ENCODE data around the gene ALPG.

- TF ChIP-seq HCFC1 (IDR thresholded peaks at IDR 0.05; ENCODE audit: low read length) (no peak), POLR2AphosphoS5 (IDR thresholded peaks at IDR 0.05; ENCODE audit: low read length) (no peak), MYC (IDR thresholded peaks at IDR 0.05; ENCODE audit: insufficient read depth, insufficient read length, insufficient replicate concordance, low read length, severe bottlenecking) (no peak), IRF4 (IDR thresholded peaks at IDR 0.05; ENCODE audit: low read depth, low read length) (no peak), RAD21 (IDR thresholded peaks at IDR 0.05; ENCODE audit: insufficient read depth, low read depth, low read length) (no peak)
- TF ChIP-seq, protein P1, sequence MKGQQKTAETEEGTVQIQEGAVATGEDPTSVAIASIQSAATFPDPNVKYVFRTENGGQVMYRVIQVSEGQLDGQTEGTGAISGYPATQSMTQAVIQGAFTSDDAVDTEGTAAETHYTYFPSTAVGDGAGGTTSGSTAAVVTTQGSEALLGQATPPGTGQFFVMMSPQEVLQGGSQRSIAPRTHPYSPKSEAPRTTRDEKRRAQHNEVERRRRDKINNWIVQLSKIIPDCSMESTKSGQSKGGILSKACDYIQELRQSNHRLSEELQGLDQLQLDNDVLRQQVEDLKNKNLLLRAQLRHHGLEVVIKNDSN (IDR thresholded peaks at IDR 0.05; ENCODE audit: borderline replicate concordance, extremely low read length, insufficient read depth, low read depth, low read length), result no peak
- TF ChIP-seq, protein P2, sequence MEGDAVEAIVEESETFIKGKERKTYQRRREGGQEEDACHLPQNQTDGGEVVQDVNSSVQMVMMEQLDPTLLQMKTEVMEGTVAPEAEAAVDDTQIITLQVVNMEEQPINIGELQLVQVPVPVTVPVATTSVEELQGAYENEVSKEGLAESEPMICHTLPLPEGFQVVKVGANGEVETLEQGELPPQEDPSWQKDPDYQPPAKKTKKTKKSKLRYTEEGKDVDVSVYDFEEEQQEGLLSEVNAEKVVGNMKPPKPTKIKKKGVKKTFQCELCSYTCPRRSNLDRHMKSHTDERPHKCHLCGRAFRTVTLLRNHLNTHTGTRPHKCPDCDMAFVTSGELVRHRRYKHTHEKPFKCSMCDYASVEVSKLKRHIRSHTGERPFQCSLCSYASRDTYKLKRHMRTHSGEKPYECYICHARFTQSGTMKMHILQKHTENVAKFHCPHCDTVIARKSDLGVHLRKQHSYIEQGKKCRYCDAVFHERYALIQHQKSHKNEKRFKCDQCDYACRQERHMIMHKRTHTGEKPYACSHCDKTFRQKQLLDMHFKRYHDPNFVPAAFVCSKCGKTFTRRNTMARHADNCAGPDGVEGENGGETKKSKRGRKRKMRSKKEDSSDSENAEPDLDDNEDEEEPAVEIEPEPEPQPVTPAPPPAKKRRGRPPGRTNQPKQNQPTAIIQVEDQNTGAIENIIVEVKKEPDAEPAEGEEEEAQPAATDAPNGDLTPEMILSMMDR (IDR thresholded peaks at IDR 0.05 in 2 of 3, conservative IDR thresholded peaks at IDR 0.05 in 1 of 3; ENCODE audit: control insufficient read depth in 2 of 3, extremely low read depth in 1 of 3, insufficient read depth in 1 of 3, low read depth in 3 of 3, low read length in 3 of 3), result no peak
These were observed 28.1 kb downstream of the ALPG start for GRCh38 chr2:232434563-232435374.

Measured in GM12878 (cell line).